K562 (cell line): ENCODE measurements around the gene CD55. TPM values are rescaled to one million over a fixed set of nuclear protein-coding genes. Genes with fewer than 3 reads are reported as not detected.
A peak's percentile ranks its signal among the peaks of the same experiment; 100 is the strongest.

Source experiments
- ATAC-seq: fragments of 200-7000 bp; cut with Tn5 transposase; 3 replicates; pipeline ENCODE4 v1.9.1; 2020; ENCODE audit warnings: moderate library complexity
- BruUV-seq: library from RNA; stranded (reverse); fragments of 400-500 nt; replicated peaks from 2 replicates; lab custom pipeline; 2021; lab: Mats Ljungman, UMichigan
- CTCF ChIA-PET: fragments of 300-600 bp; formaldehyde crosslinking; extraction: SDS; loops from one replicate; lab custom pipeline; 2021; ENCODE audit warnings: low intra/inter-chr PET ratio; lab: Yijun Ruan, JAX
- POLR2A ChIA-PET: fragments of 300-600, 350-650 bp; sonication (Branson Sonifier 250); formaldehyde crosslinking; extraction: SDS; loops from one replicate; lab custom pipeline; 2021; ENCODE audit warnings: antibody characterized with exemption, inconsistent platforms; lab: Yijun Ruan, JAX
- DNase-seq, 4 experiments: peaks; one replicate each; pipeline versions ENCODE4 v3.0.0 to v3.0.0-alpha.2; 2011 to 2018; ENCODE audit warnings: low spot score in 3 of 4, mixed read lengths in 3 of 4; ENCODE audit errors: extremely low read depth in 1 of 4
- FAIRE-seq: peaks from 2 replicates; lab custom pipeline; 2011; peaks lifted over from hg19 to GRCh38; lab: Jason Lieb, UNC
- H2AFZ ChIP-seq: 2 replicates; pipeline ENCODE4 v1.6.0; 2011; ENCODE audit warnings: low read depth, low read length, control low read depth, inconsistent platforms
- H3K27ac ChIP-seq: fragments of 200-600 bp; 3 replicates; pipeline ENCODE4 v1.8.0; 2011; ENCODE audit warnings: low read depth, mild to moderate bottlenecking, control low read depth, inconsistent platforms, low read length, moderate library complexity, mixed read lengths; ENCODE audit errors: extremely low read depth
- H3K27me3 ChIP-seq, 2 experiments: fragments of 300-600 bp in 1 of 2; 2 replicates in 1 of 2; 3 replicates in 1 of 2; pipeline versions ENCODE4 v1.6.0 to v1.8.0; 2011; ENCODE audit warnings: inconsistent platforms in 2 of 2, low read length in 2 of 2, mild to moderate bottlenecking in 1 of 2, mixed read lengths in 1 of 2, moderate library complexity in 1 of 2; ENCODE audit not compliant: control insufficient read depth in 2 of 2, insufficient read depth in 2 of 2
- H3K36me3 ChIP-seq: fragments of 300-600 bp; 3 replicates; pipeline ENCODE4 v1.8.0; 2011; ENCODE audit warnings: mild to moderate bottlenecking, low read length, inconsistent platforms; ENCODE audit not compliant: control insufficient read depth, insufficient read depth
- H3K4me1 ChIP-seq, 2 experiments: fragments of 200-600 bp in 1 of 2; replicated peaks in 1 of 2; 2 replicates in 1 of 2; 3 replicates in 1 of 2; pipeline versions ENCODE4 v1.5.1 to v1.8.0; 2011; ENCODE audit warnings: inconsistent platforms in 2 of 2, low read length in 2 of 2, mild to moderate bottlenecking in 1 of 2, mixed read lengths in 1 of 2, moderate library complexity in 1 of 2; ENCODE audit not compliant: control insufficient read depth in 2 of 2, insufficient read depth in 2 of 2
- H3K4me2 ChIP-seq: 2 replicates; pipeline ENCODE4 v1.6.1; 2011; ENCODE audit warnings: low read length, control low read depth, inconsistent platforms, mixed read lengths; ENCODE audit not compliant: insufficient read depth
- H3K4me3 ChIP-seq: fragments of 200-600 bp; sonication (generic), shearing (Covaris generic); 2 replicates; pipeline ENCODE4 v1.5.1; 2016; ENCODE audit warnings: control low read depth, inconsistent platforms
- H3K79me2 ChIP-seq: fragments of 200-600 bp; 3 replicates; pipeline ENCODE4 v1.8.0; 2011; ENCODE audit warnings: low read length, inconsistent platforms; ENCODE audit not compliant: control insufficient read depth, insufficient read depth
- H3K9ac ChIP-seq, 2 experiments: 2 replicates each; pipeline versions ENCODE4 v1.6.0 to v1.6.1; 2011; ENCODE audit warnings: low read depth in 2 of 2, low read length in 2 of 2, control low read depth in 1 of 2, inconsistent platforms in 1 of 2, mild to moderate bottlenecking in 1 of 2, mixed read lengths in 1 of 2; ENCODE audit not compliant: insufficient read depth in 1 of 2
- H3K9me1 ChIP-seq: one replicate; pipeline ENCODE4 v1.6.0; 2011; ENCODE audit warnings: inconsistent platforms, mild to moderate bottlenecking, low read length, moderate library complexity; ENCODE audit not compliant: control insufficient read depth, insufficient read depth
- H3K9me3 ChIP-seq: replicated peaks from 2 replicates; pipeline ENCODE4 v1.5.1; 2011; ENCODE audit warnings: low read depth, low read length, inconsistent platforms; ENCODE audit not compliant: control insufficient read depth, insufficient read depth
- H4K20me1 ChIP-seq: replicated peaks from 2 replicates; pipeline ENCODE4 v1.6.1; 2011; ENCODE audit warnings: low read length, inconsistent platforms, mixed read lengths; ENCODE audit not compliant: control insufficient read depth, insufficient read depth
- BRF1 ChIP-seq: IDR thresholded peaks from 3 replicates; pipeline ENCODE4 v1.6.1; 2011; ENCODE audit warnings: borderline replicate concordance, mild to moderate bottlenecking; ENCODE audit not compliant: insufficient read length; ENCODE audit errors: extremely low read depth
- C11orf30 ChIP-seq: fragments of 450-650 bp; IDR thresholded peaks from 2 replicates; pipeline ENCODE4 v1.6.1; 2016; ENCODE audit warnings: low read depth, mild to moderate bottlenecking
- EP300 ChIP-seq: IDR thresholded peaks from 2 replicates; pipeline ENCODE4 v1.6.1; 2012; ENCODE audit warnings: low read length, improper control_type of control experiment
- FUS ChIP-seq: fragments of 200-400 bp; formaldehyde crosslinking; optimal IDR thresholded peaks from 2 replicates; pipeline ENCODE3; 2017; ENCODE audit warnings: low read depth, low read length
- GABPB2 ChIP-seq: fragments of 250-450 bp; sonication (Bioruptor Pico); conservative IDR thresholded peaks from 2 replicates; pipeline ENCODE4 v1.5.1; 2021; ENCODE audit warnings: mild to moderate bottlenecking
- MAFG ChIP-seq: fragments of 450-650 bp; conservative IDR thresholded peaks from 2 replicates; pipeline ENCODE4 v1.6.1; 2016; ENCODE audit warnings: missing genetic modification characterization, missing compliant biosample characterization
- MCM5 ChIP-seq: fragments of 450-650 bp; IDR thresholded peaks from 2 replicates; pipeline ENCODE4 v1.6.1; 2016; ENCODE audit warnings: low read depth
- PCBP1 ChIP-seq: fragments of 200-400 bp; formaldehyde crosslinking; IDR thresholded peaks from 2 replicates; pipeline ENCODE4 v1.6.1; 2018; ENCODE audit warnings: mild to moderate bottlenecking, low read depth, low read length; ENCODE audit not compliant: poor library complexity, severe bottlenecking
- RBBP5 ChIP-seq: fragments of 200-600 bp; sonication (generic); IDR thresholded peaks from 2 replicates; pipeline ENCODE4 v1.6.1; 2012; ENCODE audit warnings: borderline replicate concordance, mild to moderate bottlenecking, low read length, control low read depth, inconsistent platforms; ENCODE audit not compliant: insufficient read depth, poor library complexity, severe bottlenecking
- TOE1 ChIP-seq, 2 experiments: fragments of 450-650 bp in 1 of 2; sonication (generic) in 1 of 2; formaldehyde crosslinking in 1 of 2; IDR thresholded peaks; 2 replicates each; pipeline versions ENCODE4 v1.7.1 to v1.8.0; 2016 to 2022; ENCODE audit warnings: borderline replicate concordance in 2 of 2, mild to moderate bottlenecking in 2 of 2, antibody characterized with exemption in 1 of 2, inconsistent platforms in 1 of 2, low read depth in 1 of 2, missing genetic modification reagents in 1 of 2, moderate library complexity in 1 of 2
- TRIM24 ChIP-seq, 2 experiments: fragments of 450-650 bp; IDR thresholded peaks; 2 replicates each; pipeline ENCODE4 v1.6.1; 2016
- ZNF589 ChIP-seq: fragments of 200-800 bp; sonication (Bioruptor generic); IDR thresholded peaks from 2 replicates; pipeline ENCODE4 v1.6.1; 2016; ENCODE audit warnings: low read depth, missing genetic modification characterization, missing compliant biosample characterization
- ZNF830 ChIP-seq: fragments of 250-450 bp; sonication (Bioruptor Pico); IDR thresholded peaks from 2 replicates; pipeline ENCODE4 v1.5.0; 2021; ENCODE audit warnings: mild to moderate bottlenecking
- WGBS: fragments of 100-300 bp; shearing (Covaris generic); methylation state at CpG from one replicate; pipeline ENCODE4 v1.1.6; 2016; ENCODE audit warnings: low coverage, mixed read lengths; ENCODE audit not compliant: insufficient coverage; ENCODE audit errors: missing lambda C conversion rate; 5-methylcytosine and 5-hydroxymethylcytosine counted together
- in situ Hi-C: fragments of 300-500 bp; cut with MboI; formaldehyde crosslinking; loops from 4 replicates; pipeline ENCODE4 v1.15.0; 2018; ENCODE audit warnings: inconsistent platforms, mixed read lengths
- intact Hi-C: fragments of 100-400 bp; cut with micrococcal nuclease; formaldehyde crosslinking; loops from 2 replicates; pipeline ENCODE4 v1.14.2; 2022
- polyA plus RNA-seq, 8 experiments: library from polyadenylated mRNA; depleted of rRNA in 4 of 8; stranded (reverse) in 5 of 8; unstranded in 3 of 8; fragments of >200 nt; fragmentation: Nextera tagmentation in 2 of 8; fragmentation: Illumina TruSeq in 1 of 8; extraction: Ambion mirVana in 2 of 8; extraction: Trizol in 1 of 8; gene quantifications; 2 replicates each; pipeline versions ENCODE4 v1.2.1 to v1.2.3, GENCODE V29; 2011 to 2014; ENCODE audit warnings: inconsistent platforms in 1 of 8, missing spikeins in 1 of 8
- total RNA-seq, 7 experiments: library from RNA; depleted of rRNA in 6 of 7; stranded (reverse); fragments of >200 nt in 6 of 7; fragmentation: Illumina TruSeq in 2 of 7; extraction: Trizol in 2 of 7; gene quantifications; 2 replicates each; pipeline versions ENCODE4 v1.2.1 to v1.2.3, GENCODE V29; 2011 to 2021; ENCODE audit warnings: low replicate concordance in 1 of 7
- TF ChIP-seq, protein P1 (sequence below): sonication (generic); formaldehyde crosslinking; IDR thresholded peaks from 2 replicates; pipeline ENCODE4 v1.8.0; 2022; ENCODE audit warnings: missing genetic modification reagents, mild to moderate bottlenecking, moderate library complexity, borderline replicate concordance
- TF ChIP-seq, protein P2 (sequence below): fragments of 450-650 bp; formaldehyde crosslinking; IDR thresholded peaks from 2 replicates; pipeline ENCODE4 v1.4.0; 2022; ENCODE audit warnings: mild to moderate bottlenecking, moderate library complexity

Gene CD55
- total and polyA plus RNA-seq, 9 of the 15 experiments (the other 6 are each of a cell fraction or from before 2014, with no cell fraction given): 17.7 to 150 (median 97.0) TPM

DNA sequence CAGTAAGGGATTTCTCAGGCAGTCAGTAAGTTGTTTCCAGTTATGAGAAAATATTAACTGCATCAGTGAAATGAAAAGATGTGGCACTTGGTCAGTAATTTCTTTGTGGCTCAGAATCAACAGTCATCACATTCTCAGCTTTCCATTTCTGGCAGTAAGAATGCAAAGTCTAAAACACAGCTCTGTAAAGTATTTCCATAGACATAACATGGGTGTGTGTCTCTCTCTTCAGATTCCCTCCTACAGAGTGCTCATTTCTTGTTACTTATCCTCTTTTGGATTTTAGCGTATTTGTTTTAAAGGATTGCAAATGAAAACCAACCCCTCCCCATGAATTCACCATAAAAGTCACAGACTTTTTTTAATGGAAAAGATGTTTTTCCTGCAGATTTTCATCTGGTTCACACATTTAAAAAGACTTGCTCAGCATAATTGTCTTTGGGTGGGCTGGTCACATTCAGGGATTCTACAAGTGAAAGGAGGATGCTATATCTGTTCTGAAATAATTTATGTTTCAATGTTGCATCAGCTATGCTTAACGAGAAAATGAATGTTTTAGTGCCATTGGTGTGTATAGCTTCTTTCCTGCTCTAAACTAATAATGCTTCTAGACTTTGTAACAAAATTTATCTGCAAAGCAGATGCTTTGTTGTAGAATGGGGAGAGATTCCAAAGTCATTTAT, 34.6 kb upstream of the CD55 start:
- Histone ChIP-seq H3K4me1 (peaks cover 0 to 7% of the 10 kb centered on the region in 2 experiments; a peak in 1 of 5 replicates), H3K4me3 (no peak overlapping the region), H3K27me3 (no peaks in the 10 kb centered on the region), H3K9ac (no peak overlapping the region), H4K20me1 (no peaks in the 10 kb centered on the region), H3K9me3 (peaks cover 5% of the 10 kb centered on the region), H3K36me3 (no peaks in the 10 kb centered on the region), H3K9me1 (no peaks in the 10 kb centered on the region), H3K27ac (no peak overlapping the region), H3K4me2 (no peak overlapping the region), H2AFZ (peak overlapping the region; percentile 34; the same call in 1 of the 2 replicates), H3K79me2 (no peaks in the 10 kb centered on the region)
- BruUV-seq: no TSS peak
- 42% methylated on average over 2 of the region's 2 CpGs for WGBS
- ChIA-PET POLR2A (no interaction called here), CTCF (no interaction called here)
- in situ Hi-C loops: no loop called here
- FAIRE-seq (no peak), ATAC-seq (no peak), DNase-seq (no peak)
- intact Hi-C loops: no loop called here
- TF ChIP-seq MCM5: no peak
- no peak for TF ChIP-seq ZNF830 (CRISPR knock-in tag)
- TF ChIP-seq ZNF589 (CRISPR knock-in tag): no peak
- peak; percentile 13 to 34; a peak in 2 of 4 replicates for TF ChIP-seq TRIM24 (IDR thresholded peaks at IDR 0.05)
- TF ChIP-seq FUS: no peak
- TF ChIP-seq, protein P1, sequence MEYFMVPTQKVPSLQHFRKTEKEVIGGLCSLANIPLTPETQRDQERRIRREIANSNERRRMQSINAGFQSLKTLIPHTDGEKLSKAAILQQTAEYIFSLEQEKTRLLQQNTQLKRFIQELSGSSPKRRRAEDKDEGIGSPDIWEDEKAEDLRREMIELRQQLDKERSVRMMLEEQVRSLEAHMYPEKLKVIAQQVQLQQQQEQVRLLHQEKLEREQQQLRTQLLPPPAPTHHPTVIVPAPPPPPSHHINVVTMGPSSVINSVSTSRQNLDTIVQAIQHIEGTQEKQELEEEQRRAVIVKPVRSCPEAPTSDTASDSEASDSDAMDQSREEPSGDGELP (CRISPR knock-in tag): no peak
- TF ChIP-seq BRF1: no peak
- TF ChIP-seq GABPB2 (CRISPR knock-in tag): no peak
- TF ChIP-seq MAFG (tag): peak; percentile 50; the same call in 1 of the 2 replicates
- no peak for TF ChIP-seq EP300
- TF ChIP-seq PCBP1: no peak
- no peak for TF ChIP-seq TOE1 (IDR thresholded peaks at IDR 0.05; ENCODE audit: borderline replicate concordance)
- no peak for TF ChIP-seq TOE1 (CRISPR knock-in tag; IDR thresholded peaks at IDR 0.05; ENCODE audit: borderline replicate concordance, low read depth)
- TF ChIP-seq, protein P2, sequence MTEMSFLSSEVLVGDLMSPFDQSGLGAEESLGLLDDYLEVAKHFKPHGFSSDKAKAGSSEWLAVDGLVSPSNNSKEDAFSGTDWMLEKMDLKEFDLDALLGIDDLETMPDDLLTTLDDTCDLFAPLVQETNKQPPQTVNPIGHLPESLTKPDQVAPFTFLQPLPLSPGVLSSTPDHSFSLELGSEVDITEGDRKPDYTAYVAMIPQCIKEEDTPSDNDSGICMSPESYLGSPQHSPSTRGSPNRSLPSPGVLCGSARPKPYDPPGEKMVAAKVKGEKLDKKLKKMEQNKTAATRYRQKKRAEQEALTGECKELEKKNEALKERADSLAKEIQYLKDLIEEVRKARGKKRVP (CRISPR knock-in tag): peak; percentile 64; the same call in 1 of the 2 replicates
- peak; percentile 68 for TF ChIP-seq C11orf30
- TF ChIP-seq RBBP5: no peak
